HepG2 (cell line): ENCODE results near the gene ASTN2. TPM values are rescaled to one million over a fixed set of nuclear protein-coding genes. Genes with fewer than 3 reads are reported as not detected.
A peak's percentile ranks its signal among the peaks of the same experiment; 100 is the strongest.

ENCODE experiments used
- CHCHD3 ChIP-seq: sonication (generic); formaldehyde crosslinking; IDR thresholded peaks from 2 replicates; pipeline ENCODE4 v1.8.0; 2022; ENCODE audit warnings: mild to moderate bottlenecking, missing genetic modification reagents, moderate library complexity
- ELK4 ChIP-seq: sonication (generic); formaldehyde crosslinking; IDR thresholded peaks from 2 replicates; pipeline ENCODE4 v1.9.0; 2021; ENCODE audit warnings: missing genetic modification reagents, borderline replicate concordance
- FOXP1 ChIP-seq, 2 experiments: fragments of 450-650 bp in 1 of 2; IDR thresholded peaks; 2 replicates each; pipeline ENCODE4 v1.6.1; 2017 to 2018; ENCODE audit warnings: antibody characterized with exemption in 1 of 2
- HES4 ChIP-seq: sonication (generic); formaldehyde crosslinking; IDR thresholded peaks from 2 replicates; pipeline ENCODE4 v1.9.0; 2021; ENCODE audit warnings: mild to moderate bottlenecking, missing genetic modification reagents, borderline replicate concordance
- MED1 ChIP-seq: sonication (generic); formaldehyde crosslinking; IDR thresholded peaks from 2 replicates; pipeline ENCODE4 v1.4.0; 2020; ENCODE audit warnings: missing genetic modification reagents
- MYPOP ChIP-seq: sonication (generic); formaldehyde crosslinking; IDR thresholded peaks from 2 replicates; pipeline ENCODE4 v1.8.1; 2023; ENCODE audit warnings: mild to moderate bottlenecking, moderate library complexity, missing genetic modification reagents
- MZF1 ChIP-seq: sonication (generic); formaldehyde crosslinking; IDR thresholded peaks from 2 replicates; pipeline ENCODE4 v1.8.1; 2023; ENCODE audit warnings: mild to moderate bottlenecking, missing genetic modification reagents, borderline replicate concordance
- NFKB2 ChIP-seq: sonication (generic); formaldehyde crosslinking; IDR thresholded peaks from 2 replicates; pipeline ENCODE4 v1.4.0; 2020; ENCODE audit warnings: missing genetic modification reagents, borderline replicate concordance
- NR2F1 ChIP-seq, 2 experiments: fragments of 450-650 bp in 1 of 2; formaldehyde crosslinking in 1 of 2; IDR thresholded peaks; 2 replicates each; pipeline versions ENCODE4 v1.5.0 to v1.6.1; 2016 to 2020; ENCODE audit warnings: mild to moderate bottlenecking in 1 of 2, missing compliant biosample characterization in 1 of 2, missing genetic modification reagents in 1 of 2, moderate library complexity in 1 of 2
- ONECUT2 ChIP-seq: sonication (generic); formaldehyde crosslinking; IDR thresholded peaks from 2 replicates; pipeline ENCODE4 v1.4.0; 2020; ENCODE audit warnings: missing genetic modification reagents
- RARG ChIP-seq: sonication (generic); formaldehyde crosslinking; IDR thresholded peaks from 2 replicates; pipeline ENCODE4 v1.4.0; 2020; ENCODE audit warnings: low read depth, mild to moderate bottlenecking, missing genetic modification reagents
- SP1 ChIP-seq, 2 experiments: fragments of 450-650 bp in 1 of 2; sonication (generic) in 1 of 2; formaldehyde crosslinking in 1 of 2; IDR thresholded peaks; 2 replicates each; pipeline versions ENCODE4 v1.4.0 to v1.6.1; 2016 to 2020; ENCODE audit warnings: missing genetic modification reagents in 1 of 2
- SRSF4 ChIP-seq: fragments of 200-400 bp; formaldehyde crosslinking; IDR thresholded peaks from one replicate; pipeline ENCODE4 v1.6.1; 2018; ENCODE audit warnings: mild to moderate bottlenecking, low read depth, low read length, moderate library complexity; ENCODE audit not compliant: poor library complexity, severe bottlenecking
- STAG1 ChIP-seq: sonication (generic); formaldehyde crosslinking; IDR thresholded peaks from 2 replicates; pipeline ENCODE4 v1.4.0; 2020; ENCODE audit warnings: missing genetic modification reagents
- UBTF ChIP-seq: sonication (generic); formaldehyde crosslinking; IDR thresholded peaks from 2 replicates; pipeline ENCODE4 v1.4.0; 2020; ENCODE audit warnings: mild to moderate bottlenecking, missing genetic modification reagents
- ZBTB20 ChIP-seq: sonication (generic); formaldehyde crosslinking; IDR thresholded peaks from 2 replicates; pipeline ENCODE4 v1.8.1; 2023; ENCODE audit warnings: missing genetic modification reagents, low read depth, mild to moderate bottlenecking, borderline replicate concordance
- ZFP36L2 ChIP-seq: sonication (generic); formaldehyde crosslinking; IDR thresholded peaks from 2 replicates; pipeline ENCODE4 v1.4.0; 2020; ENCODE audit warnings: missing genetic modification reagents
- ZFP82 ChIP-seq: sonication (generic); formaldehyde crosslinking; IDR thresholded peaks from 2 replicates; pipeline ENCODE4 v1.5.1; 2020; ENCODE audit warnings: mild to moderate bottlenecking, missing genetic modification reagents, borderline replicate concordance
- ZNF160 ChIP-seq: sonication (generic); formaldehyde crosslinking; IDR thresholded peaks from 2 replicates; pipeline ENCODE4 v1.8.0; 2022; ENCODE audit warnings: mild to moderate bottlenecking, inconsistent platforms, missing genetic modification reagents
- ZNF317 ChIP-seq: sonication (generic); formaldehyde crosslinking; IDR thresholded peaks from 2 replicates; pipeline ENCODE4 v1.5.0; 2020; ENCODE audit warnings: mild to moderate bottlenecking, missing genetic modification reagents
- ZNF703 ChIP-seq: sonication (generic); formaldehyde crosslinking; IDR thresholded peaks from 2 replicates; pipeline ENCODE4 v1.5.1; 2020; ENCODE audit warnings: missing genetic modification reagents, mild to moderate bottlenecking, moderate library complexity, borderline replicate concordance
- ZNF788 ChIP-seq: sonication (generic); formaldehyde crosslinking; IDR thresholded peaks from 2 replicates; pipeline ENCODE4 v1.5.0; 2020; ENCODE audit warnings: mild to moderate bottlenecking, missing genetic modification reagents, borderline replicate concordance
- polyA plus RNA-seq, 8 experiments: library from polyadenylated mRNA; depleted of rRNA in 3 of 8; stranded (reverse) in 7 of 8; unstranded in 1 of 8; fragments of >200 nt; fragmentation: Illumina TruSeq in 4 of 8; extraction: Trizol in 4 of 8; gene quantifications; 2 replicates each; pipeline versions ENCODE4 v1.2.1 to v1.2.3, GENCODE V29; 2011 to 2016; ENCODE audit warnings: low read depth in 4 of 8, missing spikeins in 1 of 8, mixed read lengths in 1 of 8; ENCODE audit not compliant: insufficient read depth in 1 of 8
- total RNA-seq, 5 experiments: library from RNA; depleted of rRNA; stranded (reverse); fragments of >200 nt; fragmentation: Illumina TruSeq; extraction: Trizol; gene quantifications; 2 replicates each; pipeline ENCODE4 v1.2.3, GENCODE V29; 2016; ENCODE audit warnings: low read depth in 1 of 5

ASTN2 gene
- total and polyA plus RNA-seq, 2 of the 13 experiments (the other 11 are each of a cell fraction or from before 2014, with no cell fraction given), result 5.2 to 13.5 TPM

- TF ChIP-seq ZFP36L2 (CRISPR knock-in tag) (no peak), HES4 (no peak), RARG (no peak), MYPOP (CRISPR knock-in tag) (no peak), ZNF703 (CRISPR knock-in tag) (peak; percentile 21; the same call in 1 of the 2 replicates), MZF1 (CRISPR knock-in tag) (no peak), SP1 (IDR thresholded peaks at IDR 0.05) (no peak), SP1 (CRISPR knock-in tag; IDR thresholded peaks at IDR 0.05) (no peak), MED1 (CRISPR knock-in tag) (peak; percentile 31; the same call in 1 of the 2 replicates), FOXP1 (IDR thresholded peaks at IDR 0.05) (no peak), FOXP1 (CRISPR knock-in tag; IDR thresholded peaks at IDR 0.05) (peak; percentile 82; the same call in 1 of the 2 replicates), ZFP82 (no peak), NFKB2 (CRISPR knock-in tag) (no peak), ZNF788 (no peak), ZBTB20 (CRISPR knock-in tag) (0 out of 2 replicates have a peak, but pooled peaks have one; percentile 41), ONECUT2 (CRISPR knock-in tag) (no peak), SRSF4 (no peak), ZNF160 (CRISPR knock-in tag) (no peak), ELK4 (CRISPR knock-in tag) (no peak), STAG1 (CRISPR knock-in tag) (no peak), CHCHD3 (CRISPR knock-in tag) (no peak), UBTF (no peak), NR2F1 (CRISPR knock-in tag; IDR thresholded peaks at IDR 0.05) (peak in 1 of 2 experiments; percentile 23; a peak in 1 of 4 replicates), ZNF317 (CRISPR knock-in tag) (peak; percentile 33; the same call in 1 of the 2 replicates)
These were observed 840.7 kb downstream of the ASTN2 start (continued) for GRCh38 chr9:116574027-116574679.
